T-helper 2 cell treated with Interferon-gamma antibody and Interleukin-4, amounts not matched to agents 5 μg/mL and 100 μg/mL, for 36 hours (primary cell): ENCODE measurements around the gene TTC23.

Source experiments
- DNase-seq: peaks from one replicate; pipeline ENCODE4 v3.0.0; 2021; ENCODE audit warnings: low spot score
- H3K27ac Mint-ChIP-seq: one replicate; pipeline ENCODE4 v1.8.0; 2021; ENCODE audit warnings: mild to moderate bottlenecking, mixed read lengths
- H3K27me3 Mint-ChIP-seq: one replicate; pipeline ENCODE4 v1.8.0; 2021; ENCODE audit warnings: low read depth, mixed read lengths
- H3K36me3 Mint-ChIP-seq: one replicate; pipeline ENCODE4 v1.8.0; 2021; ENCODE audit warnings: low read depth, mixed read lengths
- H3K4me1 Mint-ChIP-seq: one replicate; pipeline ENCODE4 v1.8.0; 2021; ENCODE audit warnings: low read depth, mixed read lengths
- H3K4me3 Mint-ChIP-seq: one replicate; pipeline ENCODE4 v1.8.0; 2022; ENCODE audit warnings: mild to moderate bottlenecking, moderate library complexity, mixed read lengths
- H3K9me3 Mint-ChIP-seq: one replicate; pipeline ENCODE4 v1.8.0; 2021; ENCODE audit warnings: mixed read lengths

TTC23 gene

DNA sequence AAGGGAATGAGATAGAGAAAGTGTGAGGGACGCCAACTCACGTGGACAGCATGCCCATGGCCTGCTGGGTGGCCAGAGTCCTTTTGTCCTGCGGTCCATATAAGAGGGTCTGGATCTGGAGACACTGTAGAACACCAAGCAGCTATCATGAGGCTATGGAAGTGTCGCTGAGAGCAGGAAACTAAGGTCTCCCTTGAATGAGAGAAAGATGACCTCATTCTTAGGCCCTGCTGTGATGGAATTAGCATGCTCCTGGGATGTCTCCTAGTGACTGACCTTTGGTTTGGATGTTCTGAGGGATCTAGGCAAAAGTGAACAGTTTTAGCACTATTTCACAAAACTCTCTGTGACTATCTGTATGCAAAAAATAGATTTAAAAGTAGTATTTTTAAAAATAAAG is 110.1 kb downstream of the TTC23 start:
- Mint-ChIP-seq H3K4me3 (no peak overlapping the region), H3K27me3 (no peaks in the 10 kb centered on the region), H3K27ac (no peak overlapping the region), H3K36me3 (no peaks in the 10 kb centered on the region), H3K9me3 (no peaks in the 10 kb centered on the region), H3K4me1 (no peaks in the 10 kb centered on the region)
- no peak for DNase-seq

DNA sequence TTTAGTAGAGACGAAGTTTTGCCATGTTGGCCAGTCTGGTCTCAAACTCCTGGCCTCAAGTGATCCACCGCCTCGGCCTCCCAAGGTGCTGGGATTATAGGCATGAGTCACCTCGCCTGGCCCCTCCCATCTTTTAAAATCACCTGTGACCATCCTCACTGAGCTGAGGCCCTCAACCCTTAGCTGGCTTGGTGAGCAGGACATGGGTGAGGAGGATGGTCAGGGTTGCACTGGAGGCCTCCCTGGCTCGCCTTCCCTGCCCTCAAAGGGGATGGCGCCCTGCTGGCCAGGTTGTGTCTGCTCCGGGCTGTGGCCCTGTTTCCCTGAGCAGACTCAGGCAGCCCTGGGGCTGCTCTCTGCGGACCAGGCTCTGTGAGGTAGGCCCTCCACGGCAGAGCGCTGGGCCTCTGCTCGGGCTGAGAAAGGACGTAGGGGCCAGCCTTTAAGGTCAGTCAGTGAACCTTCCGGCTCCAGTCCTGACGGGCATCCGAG is 110.8 kb downstream of the TTC23 start:
- Mint-ChIP-seq H3K4me3 (no peak overlapping the region), H3K4me1 (no peaks in the 10 kb centered on the region), H3K36me3 (no peaks in the 10 kb centered on the region), H3K27me3 (no peaks in the 10 kb centered on the region), H3K27ac (no peak overlapping the region), H3K9me3 (no peaks in the 10 kb centered on the region)
- DNase-seq = no peak

DNA sequence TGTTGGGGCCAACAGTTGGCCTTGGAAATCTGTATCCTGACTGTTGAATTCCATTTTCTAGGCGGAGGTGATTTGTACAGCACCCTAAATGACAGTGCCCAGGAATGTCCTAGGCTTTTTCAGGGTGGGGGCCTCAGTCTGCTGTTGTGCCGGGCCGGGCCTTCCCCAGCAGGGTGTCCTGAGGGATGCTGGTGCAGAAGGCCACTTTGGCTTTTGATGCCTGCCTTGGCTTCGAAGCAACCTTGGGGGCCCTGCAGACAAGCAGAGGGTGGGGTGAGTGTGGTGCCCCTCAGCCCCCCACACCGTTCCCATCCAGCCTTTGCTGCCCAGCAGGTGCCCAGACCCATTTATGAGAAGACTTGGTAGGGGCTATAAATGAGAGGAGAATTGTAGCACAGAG is 111.5 kb downstream of the TTC23 start:
- no peaks in the 10 kb centered on the region for H3K36me3 Mint-ChIP-seq
- DNase-seq = no peak
- H3K27ac Mint-ChIP-seq = no peak overlapping the region
- H3K9me3 Mint-ChIP-seq = no peaks in the 10 kb centered on the region
- H3K4me1 Mint-ChIP-seq = no peaks in the 10 kb centered on the region
- no peak overlapping the region for H3K4me3 Mint-ChIP-seq
- H3K27me3 Mint-ChIP-seq = no peaks in the 10 kb centered on the region

DNA sequence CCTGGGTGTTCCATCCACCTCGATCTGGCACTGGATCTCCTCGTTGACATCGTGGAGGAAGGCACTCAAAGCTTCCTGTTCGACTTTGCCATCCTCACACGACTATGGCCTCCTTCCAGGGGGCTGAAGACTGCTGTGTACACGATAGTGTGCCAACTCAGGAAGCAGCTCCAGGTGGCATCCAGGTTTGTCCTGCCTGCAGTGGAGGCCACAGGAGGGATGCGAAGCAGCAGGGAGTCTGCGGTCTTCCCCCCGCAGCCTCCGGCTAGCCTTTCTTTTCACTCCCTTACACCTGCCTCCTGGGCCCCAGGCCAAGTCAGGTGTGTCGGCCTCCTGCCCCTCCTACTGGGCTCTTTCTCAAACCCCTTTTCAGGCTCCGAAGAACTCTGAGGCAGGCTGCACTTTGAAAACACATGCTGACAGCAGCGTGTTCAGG is 112.3 kb downstream of the TTC23 start:
- DNase-seq = no peak
- Mint-ChIP-seq H3K4me3 (no peak overlapping the region), H3K9me3 (no peaks in the 10 kb centered on the region), H3K4me1 (no peaks in the 10 kb centered on the region), H3K36me3 (no peaks in the 10 kb centered on the region), H3K27ac (no peak overlapping the region), H3K27me3 (no peaks in the 10 kb centered on the region)

DNA sequence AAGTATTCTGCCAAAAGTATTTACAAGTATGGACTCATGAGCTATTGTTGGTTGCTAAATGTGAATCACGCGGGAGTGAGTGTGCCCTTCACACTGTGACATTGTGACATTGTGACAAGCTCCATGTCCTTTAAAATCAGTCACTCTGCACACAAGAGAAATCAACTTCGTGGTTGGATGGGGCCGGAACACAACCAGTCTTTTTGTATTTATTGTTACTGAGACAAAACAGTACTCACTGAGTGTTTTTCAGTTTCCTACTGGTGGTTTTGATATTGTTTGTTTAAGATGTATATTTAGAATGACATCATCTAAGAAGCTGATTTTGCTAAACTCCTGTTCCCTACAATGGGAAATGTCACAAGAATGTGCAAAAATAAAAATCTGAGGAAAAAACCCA is 114.2 kb downstream of the TTC23 start:
- Mint-ChIP-seq H3K27me3 (no peaks in the 10 kb centered on the region), H3K27ac (no peak overlapping the region), H3K36me3 (no peaks in the 10 kb centered on the region), H3K4me3 (no peak overlapping the region), H3K4me1 (no peaks in the 10 kb centered on the region), H3K9me3 (no peaks in the 10 kb centered on the region)
- peak; percentile 16 for DNase-seq

DNA sequence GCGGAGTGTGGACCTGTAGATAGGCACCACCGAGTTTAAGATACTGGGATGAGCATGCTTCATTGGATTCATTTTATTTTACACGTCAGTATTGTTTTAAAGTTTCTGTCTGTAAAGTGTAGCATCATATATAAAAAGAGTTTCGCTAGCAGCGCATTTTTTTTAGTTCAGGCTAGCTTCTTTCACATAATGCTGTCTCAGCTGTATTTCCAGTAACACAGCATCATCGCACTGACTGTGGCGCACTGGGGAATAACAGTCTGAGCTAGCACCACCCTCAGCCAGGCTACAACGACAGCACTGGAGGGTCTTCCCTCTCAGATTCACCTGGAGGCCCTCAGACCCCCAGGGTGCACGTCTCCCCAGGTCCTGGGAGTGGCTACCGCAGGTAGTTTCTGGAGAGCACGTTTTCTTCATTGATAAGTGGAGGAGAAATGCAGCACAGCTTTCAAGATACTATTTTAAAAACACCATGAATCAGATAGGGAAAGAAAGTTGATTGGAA is 115.0 kb downstream of the TTC23 start:
- no peaks in the 10 kb centered on the region for H3K36me3 Mint-ChIP-seq
- DNase-seq = no peak
- H3K4me1 Mint-ChIP-seq = no peaks in the 10 kb centered on the region
- H3K27me3 Mint-ChIP-seq = no peaks in the 10 kb centered on the region
- no peak overlapping the region for H3K4me3 Mint-ChIP-seq
- H3K9me3 Mint-ChIP-seq = no peaks in the 10 kb centered on the region
- no peak overlapping the region for H3K27ac Mint-ChIP-seq

DNA sequence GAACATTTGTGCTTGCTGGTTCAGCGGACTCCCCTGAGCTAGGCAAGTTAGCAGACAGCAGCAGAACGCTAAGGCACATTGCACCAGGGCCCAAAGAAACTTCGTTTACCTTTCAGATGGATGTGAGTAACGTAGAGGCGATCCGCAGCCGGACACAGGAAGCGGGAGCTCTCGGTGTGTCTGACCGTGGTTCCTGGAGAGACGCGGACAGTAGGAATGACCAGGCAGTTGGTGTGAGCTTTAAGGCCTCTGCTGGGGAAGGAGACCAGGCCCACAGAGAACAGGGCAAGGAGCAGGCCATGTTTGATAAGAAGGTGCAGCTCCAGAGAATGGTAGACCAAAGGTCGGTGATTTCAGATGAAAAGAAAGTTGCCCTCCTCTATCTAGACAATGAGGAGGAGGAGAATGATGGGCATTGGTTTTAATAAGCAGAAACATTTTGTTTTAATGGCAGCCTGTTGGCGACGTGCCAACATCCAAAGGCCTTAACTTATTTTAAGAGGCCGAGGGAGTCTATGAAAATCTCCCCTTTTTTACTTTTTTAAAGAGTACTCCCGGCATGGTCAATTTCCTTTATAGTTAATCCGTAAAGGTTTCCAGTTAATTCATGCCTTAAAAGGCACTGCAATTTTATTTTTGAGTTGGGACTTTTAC is 116.6 kb downstream of the TTC23 start:
- DNase-seq = no peak
- Mint-ChIP-seq H3K27me3 (no peaks in the 10 kb centered on the region), H3K36me3 (no peaks in the 10 kb centered on the region), H3K4me1 (no peaks in the 10 kb centered on the region), H3K4me3 (no peak overlapping the region), H3K27ac (no peak overlapping the region), H3K9me3 (no peaks in the 10 kb centered on the region)

DNA sequence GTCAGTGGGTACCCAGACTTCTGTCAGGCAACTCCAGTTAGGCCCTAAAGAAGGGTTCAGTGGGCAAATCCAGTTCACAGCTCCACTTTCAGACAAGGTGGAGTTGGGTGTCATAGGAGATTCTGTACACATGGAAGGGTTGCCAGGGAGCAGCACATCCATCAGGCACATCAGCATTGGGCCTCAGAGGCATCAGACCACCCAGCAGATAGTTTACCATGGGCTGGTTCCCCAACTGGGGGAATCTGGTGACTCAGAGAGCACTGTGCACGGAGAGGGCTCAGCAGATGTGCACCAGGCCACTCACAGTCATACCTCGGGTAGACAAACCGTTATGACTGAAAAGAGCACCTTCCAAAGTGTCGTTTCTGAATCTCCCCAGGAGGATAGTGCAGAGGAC is 117.3 kb downstream of the TTC23 start:
- no peaks in the 10 kb centered on the region for H3K27me3 Mint-ChIP-seq
- no peak overlapping the region for H3K27ac Mint-ChIP-seq
- H3K4me3 Mint-ChIP-seq = no peak overlapping the region
- no peaks in the 10 kb centered on the region for H3K36me3 Mint-ChIP-seq
- no peaks in the 10 kb centered on the region for H3K9me3 Mint-ChIP-seq
- DNase-seq = no peak
- no peaks in the 10 kb centered on the region for H3K4me1 Mint-ChIP-seq

DNA sequence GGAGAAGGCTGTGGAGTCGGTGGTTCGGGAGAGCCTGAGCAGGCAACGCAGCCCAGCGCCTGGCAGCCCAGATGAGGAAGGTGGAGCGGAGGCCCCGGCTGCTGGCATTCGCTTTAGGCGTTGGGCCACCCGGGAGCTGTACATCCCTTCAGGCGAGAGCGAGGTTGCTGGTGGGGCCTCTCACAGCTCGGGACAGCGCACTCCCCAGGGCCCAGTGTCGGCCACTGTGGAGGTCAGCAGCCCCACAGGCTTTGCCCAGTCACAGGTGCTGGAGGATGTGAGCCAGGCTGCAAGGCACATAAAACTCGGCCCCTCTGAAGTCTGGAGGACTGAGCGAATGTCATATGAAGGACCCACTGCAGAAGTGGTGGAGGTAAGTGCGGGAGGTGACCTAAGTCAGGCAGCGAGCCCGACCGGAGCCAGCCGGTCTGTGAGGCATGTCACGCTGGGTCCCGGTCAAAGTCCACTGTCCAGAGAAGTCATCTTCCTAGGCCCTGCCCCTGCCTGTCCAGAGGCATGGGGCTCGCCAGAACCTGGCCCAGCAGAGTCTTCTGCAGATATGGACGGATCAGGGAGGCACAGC is 117.8 kb downstream of the TTC23 start:
- Mint-ChIP-seq H3K4me3 (no peak overlapping the region), H3K36me3 (no peaks in the 10 kb centered on the region), H3K27ac (no peak overlapping the region), H3K4me1 (no peaks in the 10 kb centered on the region), H3K9me3 (no peaks in the 10 kb centered on the region), H3K27me3 (no peaks in the 10 kb centered on the region)
- DNase-seq = no peak

DNA sequence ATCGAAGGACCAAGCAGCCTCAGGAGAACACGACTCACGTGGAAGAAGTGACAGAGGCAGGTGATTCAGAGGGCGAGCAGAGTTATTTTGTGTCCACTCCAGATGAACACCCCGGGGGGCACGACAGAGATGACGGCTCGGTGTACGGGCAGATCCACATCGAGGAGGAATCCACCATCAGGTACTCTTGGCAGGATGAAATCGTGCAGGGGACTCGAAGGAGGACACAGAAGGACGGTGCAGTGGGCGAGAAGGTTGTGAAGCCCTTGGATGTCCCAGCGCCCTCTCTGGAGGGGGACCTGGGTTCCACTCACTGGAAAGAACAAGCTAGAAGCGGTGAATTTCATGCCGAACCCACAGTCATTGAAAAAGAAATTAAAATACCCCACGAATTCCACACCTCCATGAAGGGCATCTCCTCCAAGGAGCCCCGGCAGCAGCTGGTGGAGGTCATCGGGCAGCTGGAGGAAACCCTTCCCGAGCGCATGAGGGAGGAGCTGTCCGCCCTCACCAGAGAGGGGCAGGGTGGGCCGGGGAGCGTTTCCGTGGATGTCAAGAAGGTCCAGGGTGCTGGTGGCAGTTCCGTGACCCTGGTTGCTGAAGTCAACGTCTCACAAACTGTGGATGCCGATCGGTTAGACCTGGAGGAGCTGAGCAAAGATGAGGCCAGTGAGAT is 118.5 kb downstream of the TTC23 start:
- H3K36me3 Mint-ChIP-seq = no peaks in the 10 kb centered on the region
- H3K27ac Mint-ChIP-seq = no peak overlapping the region
- no peaks in the 10 kb centered on the region for H3K4me1 Mint-ChIP-seq
- no peak for DNase-seq
- no peak overlapping the region for H3K4me3 Mint-ChIP-seq
- H3K9me3 Mint-ChIP-seq = no peaks in the 10 kb centered on the region
- no peaks in the 10 kb centered on the region for H3K27me3 Mint-ChIP-seq

DNA sequence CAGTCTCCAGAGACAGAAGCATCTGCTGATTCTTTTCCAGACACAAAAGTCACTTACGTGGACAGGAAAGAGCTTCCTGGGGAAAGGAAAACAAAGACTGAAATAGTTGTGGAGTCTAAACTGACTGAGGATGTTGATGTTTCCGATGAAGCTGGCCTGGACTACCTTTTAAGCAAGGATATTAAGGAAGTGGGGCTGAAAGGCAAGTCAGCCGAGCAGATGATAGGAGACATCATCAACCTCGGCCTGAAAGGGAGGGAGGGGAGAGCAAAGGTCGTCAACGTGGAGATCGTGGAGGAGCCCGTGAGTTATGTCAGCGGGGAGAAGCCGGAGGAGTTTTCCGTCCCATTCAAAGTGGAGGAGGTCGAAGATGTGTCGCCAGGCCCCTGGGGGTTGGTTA is 119.1 kb downstream of the TTC23 start:
- H3K27ac Mint-ChIP-seq = no peak overlapping the region
- H3K36me3 Mint-ChIP-seq = no peaks in the 10 kb centered on the region
- H3K4me3 Mint-ChIP-seq = no peak overlapping the region
- DNase-seq = no peak
- H3K27me3 Mint-ChIP-seq = no peaks in the 10 kb centered on the region
- no peaks in the 10 kb centered on the region for H3K4me1 Mint-ChIP-seq
- H3K9me3 Mint-ChIP-seq = no peaks in the 10 kb centered on the region

DNA sequence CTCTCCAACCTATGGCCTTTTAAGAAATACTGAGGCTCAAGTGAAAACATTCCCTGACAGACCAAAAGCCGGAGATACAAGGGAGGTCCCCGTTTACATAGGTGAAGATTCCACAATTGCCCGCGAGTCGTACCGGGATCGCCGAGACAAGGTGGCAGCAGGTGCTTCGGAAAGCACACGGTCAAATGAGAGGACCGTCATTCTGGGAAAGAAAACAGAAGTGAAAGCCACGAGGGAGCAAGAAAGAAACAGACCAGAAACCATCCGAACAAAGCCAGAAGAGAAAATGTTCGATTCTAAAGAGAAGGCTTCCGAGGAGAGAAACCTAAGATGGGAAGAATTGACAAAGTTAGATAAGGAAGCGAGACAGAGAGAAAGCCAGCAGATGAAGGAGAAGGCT is 119.7 kb downstream of the TTC23 start:
- no peaks in the 10 kb centered on the region for H3K9me3 Mint-ChIP-seq
- H3K36me3 Mint-ChIP-seq = no peaks in the 10 kb centered on the region
- no peak overlapping the region for H3K4me3 Mint-ChIP-seq
- no peaks in the 10 kb centered on the region for H3K4me1 Mint-ChIP-seq
- no peaks in the 10 kb centered on the region for H3K27me3 Mint-ChIP-seq
- H3K27ac Mint-ChIP-seq = no peak overlapping the region
- no peak for DNase-seq

DNA sequence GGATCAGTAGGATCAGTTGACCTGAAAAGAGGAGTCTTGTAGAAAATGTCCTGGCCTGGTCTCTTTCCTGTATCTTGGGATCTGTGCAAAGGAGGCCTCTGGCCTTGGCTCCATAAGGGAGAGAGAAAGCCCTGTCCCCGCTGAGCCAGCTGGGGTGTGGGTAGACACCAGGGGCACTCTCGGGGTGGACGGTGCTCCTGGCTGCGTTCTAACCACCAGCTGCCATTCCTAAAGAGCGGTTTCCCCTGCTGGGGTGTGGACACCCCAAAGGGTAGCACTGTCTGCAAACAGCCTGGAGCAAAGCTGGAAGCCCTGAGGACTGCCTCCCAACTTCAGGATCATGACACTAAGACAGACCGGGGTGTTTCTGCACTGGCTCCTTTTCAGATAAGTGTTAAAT is 121.0 kb downstream of the TTC23 start:
- no peaks in the 10 kb centered on the region for H3K9me3 Mint-ChIP-seq
- H3K4me3 Mint-ChIP-seq = no peak overlapping the region
- no peak overlapping the region for H3K27ac Mint-ChIP-seq
- H3K4me1 Mint-ChIP-seq = no peaks in the 10 kb centered on the region
- no peak for DNase-seq
- peaks cover 5% of the 10 kb centered on the region for H3K27me3 Mint-ChIP-seq
- no peaks in the 10 kb centered on the region for H3K36me3 Mint-ChIP-seq

DNA sequence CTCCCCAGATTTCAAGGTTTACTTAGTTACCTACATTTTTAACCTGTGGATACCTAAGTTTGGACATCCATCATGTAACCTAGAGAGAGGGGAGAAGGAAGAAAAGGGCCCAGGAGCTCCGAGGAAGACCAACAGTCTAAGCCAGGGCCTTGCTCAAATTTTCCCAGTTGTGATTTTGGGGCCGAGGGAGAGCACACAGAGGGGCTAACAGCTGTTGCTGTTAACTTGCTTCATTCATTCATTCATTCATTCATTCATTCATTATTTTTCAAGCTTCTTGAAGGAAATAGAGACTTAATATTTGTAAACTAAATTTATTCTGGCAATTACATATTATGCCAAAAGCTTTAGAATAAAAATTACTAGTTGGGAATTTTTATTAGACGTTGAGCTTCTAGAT is 121.6 kb downstream of the TTC23 start:
- peaks cover 5% of the 10 kb centered on the region for H3K27me3 Mint-ChIP-seq
- H3K9me3 Mint-ChIP-seq = no peaks in the 10 kb centered on the region
- H3K36me3 Mint-ChIP-seq = no peaks in the 10 kb centered on the region
- H3K4me3 Mint-ChIP-seq = no peak overlapping the region
- H3K4me1 Mint-ChIP-seq = no peaks in the 10 kb centered on the region
- H3K27ac Mint-ChIP-seq = no peak overlapping the region
- no peak for DNase-seq
